ENCODE results near the gene UBE2D4. TPM values are rescaled to one million over a fixed set of nuclear protein-coding genes. Genes with fewer than 3 reads are reported as not detected.
"Not testable (repeated sequence)": the region's sequence is repeated elsewhere in the genome, so short reads cannot be mapped to it uniquely, and the experiment has no call there.

Gene UBE2D4
- polyA plus RNA-seq (ENCODE audit: insufficient read length in 3 of 3) = 10 to 100 TPM; 19.5 to 22.0 (median 21.9) TPM
- long read RNA-seq, donor 1, partial matches to known transcripts = 0 of 7 reads
- long read RNA-seq, donor 1, other reads (novel, unspliced or antisense) = 0 of 7 reads
- long read RNA-seq, donor 2, partial matches to known transcripts = 0 of 6 reads
- long read RNA-seq, donor 2, other reads (novel, unspliced or antisense) = 0 of 6 reads
- long read RNA-seq, donor 3, transcript UBE2D4-201 (7 exons, 3,974 nt) = major isoform, 6 of 9 reads
- long read RNA-seq, donor 3, partial matches to known transcripts = 0 of 9 reads
- long read RNA-seq, donor 3, other reads (novel, unspliced or antisense) = 0 of 9 reads
- long read RNA-seq, donor 4, transcript UBE2D4-201 (7 exons, 3,974 nt) = major isoform, 5 of 22 reads
- long read RNA-seq, donor 4, partial matches to known transcripts = 14 of 22 reads
- long read RNA-seq, donor 4, other reads (novel, unspliced or antisense) = 0 of 22 reads
- long read RNA-seq, donor 5, partial matches to known transcripts = 0 of 5 reads
- long read RNA-seq, donor 5, other reads (novel, unspliced or antisense) = 0 of 5 reads
- long read RNA-seq, donor 6, partial matches to known transcripts = 0 of 13 reads
- long read RNA-seq, donor 6, other reads (novel, unspliced or antisense) = 0 of 13 reads
- long read RNA-seq, donor 7, partial matches to known transcripts = 6 of 14 reads
- long read RNA-seq, donor 7, other reads (novel, unspliced or antisense) = 0 of 14 reads
- long read RNA-seq, donor 8, partial matches to known transcripts = 0 of 2 reads
- long read RNA-seq, donor 8, other reads (novel, unspliced or antisense) = 0 of 2 reads
- long read RNA-seq, donor 9, transcript UBE2D4-201 (7 exons, 3,974 nt) = major isoform, 5 of 11 reads
- long read RNA-seq, donor 9, partial matches to known transcripts = 0 of 11 reads
- long read RNA-seq, donor 9, other reads (novel, unspliced or antisense) = 0 of 11 reads
- long read RNA-seq, donor 10, partial matches to known transcripts = 6 of 11 reads
- long read RNA-seq, donor 10, other reads (novel, unspliced or antisense) = 0 of 11 reads
- long read RNA-seq, donor 11, partial matches to known transcripts = 0 of 5 reads
- long read RNA-seq, donor 11, other reads (novel, unspliced or antisense) = 0 of 5 reads
- long read RNA-seq, donor 12, transcript UBE2D4-201 (7 exons, 3,974 nt) = major isoform, 6 of 21 reads
- long read RNA-seq, donor 12, partial matches to known transcripts = 12 of 21 reads
- long read RNA-seq, donor 12, other reads (novel, unspliced or antisense) = 0 of 21 reads
- long read RNA-seq, donor 13, partial matches to known transcripts = 20 of 23 reads
- long read RNA-seq, donor 13, other reads (novel, unspliced or antisense) = 0 of 23 reads
- long read RNA-seq, donor 14, transcript UBE2D4-201 (7 exons, 3,974 nt) = major isoform, 8 of 24 reads
- long read RNA-seq, donor 14, partial matches to known transcripts = 9 of 24 reads
- long read RNA-seq, donor 14, other reads (novel, unspliced or antisense) = 0 of 24 reads
- long read RNA-seq, donor 15, transcript UBE2D4-201 (7 exons, 3,974 nt) = major isoform, 8 of 26 reads
- long read RNA-seq, donor 15, partial matches to known transcripts = 12 of 26 reads
- long read RNA-seq, donor 15, other reads (novel, unspliced or antisense) = 0 of 26 reads
- long read RNA-seq, donor 16, partial matches to known transcripts = 0 of 6 reads
- long read RNA-seq, donor 16, other reads (novel, unspliced or antisense) = 0 of 6 reads

DNA sequence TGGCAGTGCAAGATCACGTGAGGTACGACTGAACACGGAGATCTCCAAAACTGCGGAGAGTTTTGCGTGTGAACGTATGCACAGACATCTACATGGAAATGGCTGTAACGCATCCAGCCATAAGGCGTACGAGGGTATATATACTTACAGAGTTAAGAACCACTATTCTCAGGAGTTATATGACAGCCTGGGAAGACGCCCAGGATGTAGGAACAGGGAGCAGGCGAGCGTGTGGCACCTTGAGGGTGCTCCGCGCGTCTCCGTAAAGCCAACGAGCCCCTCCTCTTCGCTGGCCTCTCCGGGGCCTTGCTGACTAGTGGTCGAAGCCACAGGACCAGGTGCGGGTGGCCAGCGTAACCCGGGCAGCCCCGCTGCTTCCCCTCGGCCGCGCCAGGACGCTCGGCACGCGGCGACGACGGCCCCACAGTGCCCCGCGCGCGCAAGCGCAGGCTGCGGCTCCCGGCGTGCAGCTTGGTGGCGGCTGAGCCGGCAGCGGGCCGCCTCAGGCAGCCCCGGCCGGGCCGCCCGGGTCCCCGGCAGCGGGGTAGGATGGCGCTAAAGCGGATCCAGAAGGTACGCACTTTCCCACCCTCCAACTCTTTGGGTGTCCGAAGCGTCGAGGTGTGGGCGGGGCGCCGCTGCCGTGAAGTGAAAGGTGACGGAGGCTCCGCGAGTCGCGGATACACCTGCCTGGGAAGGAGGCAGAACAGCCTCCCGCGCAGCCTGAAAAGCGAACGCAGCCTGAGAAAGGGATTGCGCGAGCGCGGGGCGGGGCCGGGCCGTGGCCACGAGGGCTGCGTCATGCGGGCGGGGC, at the start of gene UBE2D4:
Gene UBE2D4 (plus strand): TSS at position 453 of the 814 bp plus-strand sequence. CDS start 97 bp downstream, at position 550.
- DNase-seq = peak; percentile 57

DNA sequence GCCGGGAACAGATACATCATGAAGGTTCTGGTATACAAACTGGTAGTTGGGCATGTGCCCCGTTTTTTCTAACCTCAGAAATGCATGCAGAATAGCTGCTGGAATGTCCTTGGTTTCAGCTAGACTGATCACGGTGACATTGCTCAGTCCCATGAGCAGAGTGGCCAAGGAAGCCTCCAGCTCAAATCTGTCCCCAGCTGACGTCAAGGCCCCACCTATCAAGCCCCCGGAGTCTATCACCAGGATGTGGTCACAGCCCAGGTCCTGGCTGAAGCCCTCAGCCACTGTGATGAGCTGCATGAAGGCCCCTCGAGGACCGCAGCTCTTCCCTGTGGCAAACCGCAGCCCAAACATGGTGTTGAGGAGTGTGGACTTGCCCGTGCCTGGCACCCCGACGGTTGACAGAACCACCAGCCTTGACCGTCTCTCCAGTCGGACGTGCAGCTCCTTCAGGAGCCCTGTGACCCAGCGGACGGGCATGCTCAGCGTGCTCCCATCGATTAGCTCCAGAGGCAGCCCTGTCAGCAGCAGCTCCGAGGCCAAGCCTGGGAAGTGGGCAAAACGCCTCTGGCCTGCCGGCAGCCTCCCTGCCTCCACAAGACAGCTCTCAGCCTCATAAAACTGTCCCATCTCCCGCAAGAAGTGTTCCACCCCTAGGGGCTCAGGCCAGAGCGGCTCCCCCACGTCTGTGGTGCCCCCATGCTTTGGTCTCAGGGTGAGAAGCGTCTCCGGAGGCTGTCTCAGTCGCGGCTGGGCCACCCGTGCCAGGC, 49.1 kb upstream of the UBE2D4 start:
- no peak for DNase-seq

- DNase-seq = no peak
Measured at GRCh38 chr7:43877968-43878864, 48.0 kb upstream of the UBE2D4 start.

GRCh38 chr7:43878867-43879266, 47.4 kb upstream of the UBE2D4 start:
- no peak for DNase-seq

- no peak for DNase-seq
Measured at GRCh38 chr7:43879477-43879876, 46.8 kb upstream of the UBE2D4 start.

DNA sequence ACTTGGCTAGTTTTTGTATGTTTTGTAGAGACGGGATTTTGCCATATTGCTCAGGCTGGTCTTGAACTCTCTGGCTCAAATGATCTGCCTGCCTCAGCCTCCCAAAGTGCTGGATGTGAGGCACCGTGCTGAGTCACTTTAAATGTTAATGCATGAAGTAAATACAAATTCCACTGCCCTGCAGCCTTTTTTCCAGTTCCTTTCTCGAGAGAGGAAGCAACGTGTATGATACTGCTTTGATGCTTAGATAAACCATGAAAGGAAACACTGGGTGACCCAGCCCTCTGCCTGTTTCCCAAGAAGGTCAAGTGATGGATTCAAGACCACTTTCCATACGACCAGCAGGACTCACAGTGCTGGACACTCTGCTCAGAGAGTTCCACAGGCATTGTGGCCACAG, 45.6 kb upstream of the UBE2D4 start:
- DNase-seq = no peak

GRCh38 chr7:43884209-43884608, 42.0 kb upstream of the UBE2D4 start:
- DNase-seq = no peak

DNA sequence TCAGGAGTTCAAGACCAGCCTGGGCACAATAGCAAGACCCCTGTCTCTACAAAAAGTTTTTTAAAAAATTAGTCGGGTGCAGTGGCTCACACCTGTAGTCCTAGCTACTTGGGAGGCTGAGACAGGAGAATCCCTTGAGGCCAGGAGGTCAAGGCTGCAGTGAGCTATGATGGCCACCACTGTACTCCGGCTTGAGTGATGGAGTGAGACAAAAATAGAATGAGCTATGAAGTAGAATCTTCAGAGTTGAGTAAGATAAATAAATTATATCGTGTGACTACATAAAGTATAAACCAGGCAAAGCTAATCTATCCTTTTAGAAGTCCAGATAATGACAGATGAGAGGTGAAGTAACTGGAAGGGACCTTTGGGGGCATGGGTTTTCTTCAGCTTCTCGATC, 41.6 kb upstream of the UBE2D4 start:
- DNase-seq = no peak

DNA sequence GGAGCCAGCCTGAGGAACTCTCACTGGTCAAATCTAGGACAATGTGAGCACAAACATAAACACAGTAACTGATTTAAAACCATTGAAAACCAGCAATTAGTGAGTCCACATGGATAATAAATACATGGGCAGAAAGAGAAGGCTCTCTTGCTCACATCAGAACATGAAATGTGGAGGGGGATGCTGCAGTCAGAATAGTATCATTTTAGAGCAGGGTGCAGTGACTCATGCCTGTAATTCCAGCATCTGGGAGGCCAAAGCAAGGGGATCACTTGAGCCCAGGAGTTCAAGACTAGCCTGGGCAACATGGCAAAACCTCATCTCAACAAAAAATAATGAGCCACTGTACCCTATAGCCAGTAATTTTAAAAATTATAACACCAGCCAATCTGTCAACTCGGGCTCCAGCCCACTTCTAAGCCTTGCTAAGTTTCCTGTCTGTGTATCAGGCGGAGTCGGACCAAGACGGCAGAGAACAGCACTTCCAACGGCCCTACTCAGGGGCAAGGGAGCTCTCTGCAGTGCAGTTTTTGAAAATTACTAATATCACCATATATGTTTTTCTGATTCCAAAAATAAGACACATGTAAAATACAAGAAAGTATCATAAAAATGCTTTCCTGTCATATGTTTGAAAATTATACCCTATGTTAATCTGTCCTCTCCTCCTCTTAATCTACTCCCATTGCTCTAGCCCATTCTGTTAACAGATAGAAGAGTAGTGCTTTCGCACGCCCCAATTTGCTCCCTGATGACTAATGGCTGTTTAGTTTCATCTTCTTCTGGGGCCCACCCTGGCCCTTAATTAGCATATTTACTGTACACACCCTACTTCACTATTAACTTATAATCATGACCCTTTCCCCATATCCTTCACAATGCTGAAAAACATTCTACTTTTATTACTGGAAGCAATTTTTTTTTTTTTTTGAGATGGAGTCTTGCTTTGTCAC, 37.0 kb upstream of the UBE2D4 start:
- no peak for DNase-seq

DNA sequence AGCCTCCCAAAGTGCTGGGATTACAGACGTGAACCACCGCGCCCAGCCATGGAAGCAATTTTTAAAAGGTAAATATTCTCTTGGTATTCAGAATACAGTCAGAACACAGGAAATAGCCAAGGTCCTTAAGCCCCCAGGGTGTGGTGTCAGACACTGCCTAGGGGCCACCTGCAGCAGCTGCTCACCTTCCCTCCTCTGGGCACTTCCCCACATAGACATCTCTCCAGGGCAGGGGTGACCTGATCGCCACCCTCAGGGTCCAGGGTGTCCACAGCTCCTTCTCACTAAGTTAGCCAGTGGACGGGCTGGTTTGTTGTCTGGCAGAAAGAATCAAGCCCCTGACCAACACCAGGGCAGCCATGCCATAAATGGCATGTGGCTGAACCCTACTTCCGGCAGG, 35.8 kb upstream of the UBE2D4 start:
- no peak for DNase-seq

DNA sequence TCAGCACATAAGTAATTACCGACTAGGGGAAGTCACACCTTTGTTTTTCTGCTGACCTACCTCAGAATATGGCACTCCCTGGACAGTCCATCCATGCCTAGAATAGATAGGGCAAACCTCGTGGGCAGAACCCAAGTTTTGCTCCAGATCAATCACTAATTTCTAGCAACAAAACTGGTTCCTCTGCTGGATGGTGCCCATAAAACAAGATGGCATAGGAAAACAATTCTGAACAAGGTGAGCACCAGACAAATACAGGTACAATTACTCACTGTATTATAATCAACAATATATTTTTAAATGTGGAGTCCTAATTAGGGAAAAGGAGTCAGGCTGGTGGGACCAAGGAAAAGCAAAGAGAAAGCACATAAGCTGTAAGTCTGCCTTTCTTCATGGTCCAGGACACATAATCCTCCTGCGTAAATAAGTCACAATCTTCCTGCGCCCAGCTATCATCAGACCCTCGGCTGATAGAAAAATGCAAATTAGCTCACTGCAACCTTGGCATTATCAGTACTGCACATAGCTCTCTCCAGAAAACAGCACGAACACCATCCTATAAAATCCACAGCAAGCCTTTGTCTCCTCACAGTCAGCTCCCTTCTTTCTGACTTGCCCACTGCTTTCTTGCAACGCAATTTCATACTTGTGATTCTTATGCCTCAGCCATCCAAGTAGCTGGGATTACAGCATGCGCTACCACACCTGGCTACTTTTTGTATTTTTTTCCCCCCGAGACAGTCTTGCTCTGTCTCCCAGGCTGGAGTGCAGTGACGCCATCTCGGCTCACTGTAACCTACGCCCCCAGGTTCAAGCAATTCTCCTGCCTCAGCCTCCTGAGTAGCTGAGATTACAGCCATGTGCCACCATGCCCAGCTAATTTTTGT, 34.9 kb upstream of the UBE2D4 start:
- no peak for DNase-seq

GRCh38 chr7:43895847-43896415, 30.3 kb upstream of the UBE2D4 start:
- no peak for DNase-seq

- DNase-seq = not testable (repeated sequence)
Measured at GRCh38 chr7:43898571-43898970, 27.7 kb upstream of the UBE2D4 start.

DNA sequence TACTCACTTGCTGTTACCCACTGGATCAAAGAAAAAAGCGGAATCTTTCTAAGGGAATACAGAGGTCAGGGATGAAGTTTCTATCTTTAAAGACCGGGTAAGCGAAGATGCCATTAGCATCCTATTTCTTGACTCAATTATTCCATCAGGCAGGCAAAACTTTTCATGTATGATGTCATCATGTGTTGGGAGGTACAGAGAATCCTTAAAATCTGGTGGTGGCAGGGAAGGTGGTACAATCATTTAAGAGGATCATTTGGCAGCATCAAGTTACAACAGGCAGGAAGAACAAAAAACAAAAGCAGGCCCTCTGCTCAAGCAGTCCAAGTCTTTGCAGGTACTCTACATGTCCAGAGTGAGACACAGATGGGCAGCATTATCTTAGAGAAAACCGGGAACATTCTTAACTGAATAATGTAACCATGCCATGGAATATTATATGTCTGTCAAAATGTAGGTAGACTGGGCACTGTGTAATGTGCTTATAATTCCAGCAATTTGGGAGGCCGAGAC, 23.6 kb upstream of the UBE2D4 start:
- no peak for DNase-seq

DNA sequence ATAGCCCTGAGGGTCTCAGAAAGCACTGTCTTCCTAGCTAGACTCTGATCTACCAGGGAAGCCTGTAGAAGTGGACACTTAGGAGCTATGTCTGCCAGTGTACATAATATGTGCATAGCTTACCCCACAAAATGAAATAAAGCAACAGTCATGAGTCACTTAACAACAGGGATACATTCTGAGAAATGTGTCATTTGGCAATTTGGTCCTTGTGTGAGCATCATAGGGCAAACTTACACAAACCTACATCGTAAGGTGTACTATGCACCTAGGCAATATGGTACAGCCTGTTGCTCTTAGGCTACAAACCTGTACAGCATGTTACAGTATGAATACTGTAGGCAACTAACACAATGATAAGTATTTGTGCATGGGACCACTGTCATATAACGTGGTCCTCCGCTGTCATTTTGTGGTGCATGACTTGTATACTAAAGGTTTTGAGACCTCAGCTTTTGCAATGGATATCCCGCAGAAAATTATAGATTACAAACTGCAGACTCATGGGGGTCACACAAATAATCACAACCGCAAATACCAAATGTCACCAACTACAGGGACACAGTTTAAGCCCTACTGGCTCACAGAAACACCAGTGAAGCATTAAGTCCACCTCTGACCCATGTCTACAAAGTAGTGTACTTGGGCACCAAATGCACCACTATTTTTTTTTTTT, 21.6 kb upstream of the UBE2D4 start:
- DNase-seq = no peak
